Gastrocnemius medialis (tissue), 4 donors: ENCODE measurements around the gene AKAP11. TPM values are rescaled to one million over a fixed set of nuclear protein-coding genes. Genes with fewer than 3 reads are reported as not detected.

ENCODE experiments used
- ATAC-seq, 2 donors: fragments of 150-250 bp; one replicate each; pipeline ENCODE4 v1.9.1; 2016
- DNase-seq, 2 donors: peaks; one replicate each; pipeline ENCODE4 v3.0.0-alpha.2; 2019
- H3K27ac ChIP-seq, 4 donors: fragments of 200-600 bp; sonication (generic); 1 replicate in 1 of 4; 2 replicates in 3 of 4; pipeline ENCODE4 v1.5.1; 2016 to 2018; ENCODE audit warnings: mild to moderate bottlenecking in 2 of 4, moderate library complexity in 1 of 4
- H3K27me3 ChIP-seq, 3 donors: fragments of 200-600 bp; sonication (generic) in 2 of 3; 1 replicate in 1 of 3; 2 replicates in 2 of 3; pipeline versions ENCODE4 v1.5.1 to v1.6.0; 2016 to 2019; ENCODE audit warnings: mild to moderate bottlenecking in 1 of 3, moderate library complexity in 1 of 3
- H3K36me3 ChIP-seq, 2 donors: fragments of 200-600 bp; sonication (generic) in 1 of 2; one replicate each; pipeline ENCODE4 v1.5.1; 2017 to 2018
- H3K4me1 ChIP-seq, 2 donors: fragments of 200-600 bp; sonication (generic) in 1 of 2; one replicate each; pipeline ENCODE4 v1.5.1; 2016 to 2017; ENCODE audit warnings: mild to moderate bottlenecking in 2 of 2
- H3K4me3 ChIP-seq, 4 donors: fragments of 200-600 bp; sonication (generic) in 3 of 4; 1 replicate in 1 of 4; 2 replicates in 3 of 4; pipeline ENCODE4 v1.5.1; 2016 to 2019; ENCODE audit warnings: mild to moderate bottlenecking in 2 of 4
- H3K9me3 ChIP-seq, 3 donors: fragments of 200-600 bp; sonication (generic) in 2 of 3; 1 replicate in 1 of 3; 2 replicates in 2 of 3; pipeline ENCODE4 v1.5.1; 2016 to 2019
- POLR2A ChIP-seq, 2 donors: fragments of 450-650 bp; IDR thresholded peaks; one replicate each; pipeline ENCODE4 v1.6.1; 2017; ENCODE audit warnings: antibody characterized with exemption in 2 of 2, mild to moderate bottlenecking in 2 of 2, moderate library complexity in 2 of 2
- in situ Hi-C, 4 donors: fragments of 200-750 bp; cut with MboI; loops; one replicate each; pipeline versions ENCODE4 v1.15.0 to v1.8.0; 2017; ENCODE audit warnings: low sequenced_read_pairs in 4 of 4
- intact Hi-C: fragments of 100-400 bp; cut with DNase I; formaldehyde crosslinking; loops from one replicate; pipeline ENCODE4 v1.15.1; 2023; ENCODE audit warnings: low total_unique reads
- total RNA-seq, 4 donors: library from RNA; depleted of rRNA; stranded (reverse); fragments of >200 nt; gene quantifications; one replicate each; pipeline versions ENCODE4 v1.1.0 to v1.2.3, GENCODE V29; 2016
- TF ChIP-seq, protein P1 (sequence below), 5 experiments: fragments of 450-650 bp in 3 of 5; fragments of 200-600 bp in 2 of 5; sonication (generic) in 2 of 5; IDR thresholded peaks in 4 of 5; conservative IDR thresholded peaks in 1 of 5; 1 replicate in 4 of 5; 2 replicates in 1 of 5; pipeline ENCODE4 v1.5.1; 2016 to 2019; ENCODE audit warnings: antibody characterized with exemption in 5 of 5, mild to moderate bottlenecking in 3 of 5, moderate library complexity in 3 of 5

AKAP11 gene
- total RNA-seq, 4 donors from 2014 or later, result 7.7 to 12.8 (median 10.4) TPM

DNA sequence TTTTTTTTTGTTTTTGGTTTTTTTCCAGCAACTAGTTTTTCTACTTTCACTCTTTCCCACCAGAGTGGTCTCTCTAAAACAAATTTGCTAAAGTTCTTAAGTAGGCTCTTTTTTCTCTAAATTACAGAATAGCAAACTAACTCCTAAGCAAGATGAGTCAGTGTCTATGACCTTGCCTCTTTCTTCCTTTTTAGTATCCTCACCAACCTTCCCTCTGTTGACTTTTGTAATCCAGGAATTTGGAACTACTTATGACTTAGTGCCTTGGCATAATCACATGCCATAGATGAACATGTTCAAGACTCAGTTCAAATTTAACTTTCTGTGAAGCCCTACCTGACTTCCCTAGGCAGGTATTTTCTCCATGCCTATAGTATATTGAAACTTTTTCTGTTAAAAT lies 32.3 kb upstream of the AKAP11 start:
- H3K36me3 ChIP-seq, result no peaks in the 10 kb centered on the region
- H3K4me1 ChIP-seq, result no peaks in the 10 kb centered on the region
- H3K4me3 ChIP-seq, result no peak overlapping the region
- H3K27me3 ChIP-seq, result no peaks in the 10 kb centered on the region
- intact Hi-C loops (no loop called here), in situ Hi-C loops (no loop called here)
- H3K27ac ChIP-seq, result no peak overlapping the region
- ATAC-seq (no peak), DNase-seq (no peak)
- H3K9me3 ChIP-seq, result no peaks in the 10 kb centered on the region
- TF ChIP-seq, protein P1, sequence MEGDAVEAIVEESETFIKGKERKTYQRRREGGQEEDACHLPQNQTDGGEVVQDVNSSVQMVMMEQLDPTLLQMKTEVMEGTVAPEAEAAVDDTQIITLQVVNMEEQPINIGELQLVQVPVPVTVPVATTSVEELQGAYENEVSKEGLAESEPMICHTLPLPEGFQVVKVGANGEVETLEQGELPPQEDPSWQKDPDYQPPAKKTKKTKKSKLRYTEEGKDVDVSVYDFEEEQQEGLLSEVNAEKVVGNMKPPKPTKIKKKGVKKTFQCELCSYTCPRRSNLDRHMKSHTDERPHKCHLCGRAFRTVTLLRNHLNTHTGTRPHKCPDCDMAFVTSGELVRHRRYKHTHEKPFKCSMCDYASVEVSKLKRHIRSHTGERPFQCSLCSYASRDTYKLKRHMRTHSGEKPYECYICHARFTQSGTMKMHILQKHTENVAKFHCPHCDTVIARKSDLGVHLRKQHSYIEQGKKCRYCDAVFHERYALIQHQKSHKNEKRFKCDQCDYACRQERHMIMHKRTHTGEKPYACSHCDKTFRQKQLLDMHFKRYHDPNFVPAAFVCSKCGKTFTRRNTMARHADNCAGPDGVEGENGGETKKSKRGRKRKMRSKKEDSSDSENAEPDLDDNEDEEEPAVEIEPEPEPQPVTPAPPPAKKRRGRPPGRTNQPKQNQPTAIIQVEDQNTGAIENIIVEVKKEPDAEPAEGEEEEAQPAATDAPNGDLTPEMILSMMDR (IDR thresholded peaks at IDR 0.05 in 4 of 5, conservative IDR thresholded peaks at IDR 0.05 in 1 of 5), result no peak
- TF ChIP-seq POLR2A (IDR thresholded peaks at IDR 0.05), result no peak

DNA sequence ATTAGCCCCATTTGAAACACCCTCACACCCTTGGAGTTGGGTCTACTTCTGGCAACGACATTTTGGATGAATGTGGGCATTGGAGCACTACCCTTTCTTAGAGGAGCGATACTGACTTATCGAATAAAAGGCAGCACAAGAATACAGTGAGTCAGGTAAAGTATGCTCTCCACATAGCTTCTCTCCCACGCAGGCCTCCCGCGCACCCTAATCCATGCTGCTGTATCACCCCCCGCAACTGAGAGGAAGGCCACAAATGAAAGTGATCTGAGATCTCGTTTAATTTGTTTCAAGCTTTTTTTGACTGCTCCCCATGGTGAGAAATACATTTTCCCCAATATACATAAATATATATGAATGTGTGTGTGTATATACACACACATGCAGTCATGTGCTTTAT lies 25.4 kb upstream of the AKAP11 start:
- no peak for ATAC-seq
- no peaks in the 10 kb centered on the region for H3K4me1 ChIP-seq
- TF ChIP-seq, protein P1 (IDR thresholded peaks at IDR 0.05 in 4 of 5, conservative IDR thresholded peaks at IDR 0.05 in 1 of 5), result no peak
- TF ChIP-seq POLR2A (IDR thresholded peaks at IDR 0.05), result no peak
- intact Hi-C loops (no loop called here), in situ Hi-C loops (no loop called here)
- no peak overlapping the region for H3K4me3 ChIP-seq
- no peaks in the 10 kb centered on the region for H3K27me3 ChIP-seq
- H3K9me3 ChIP-seq, result no peaks in the 10 kb centered on the region
- H3K27ac ChIP-seq, result no peak overlapping the region
- DNase-seq, result no peak
- no peaks in the 10 kb centered on the region for H3K36me3 ChIP-seq

DNA sequence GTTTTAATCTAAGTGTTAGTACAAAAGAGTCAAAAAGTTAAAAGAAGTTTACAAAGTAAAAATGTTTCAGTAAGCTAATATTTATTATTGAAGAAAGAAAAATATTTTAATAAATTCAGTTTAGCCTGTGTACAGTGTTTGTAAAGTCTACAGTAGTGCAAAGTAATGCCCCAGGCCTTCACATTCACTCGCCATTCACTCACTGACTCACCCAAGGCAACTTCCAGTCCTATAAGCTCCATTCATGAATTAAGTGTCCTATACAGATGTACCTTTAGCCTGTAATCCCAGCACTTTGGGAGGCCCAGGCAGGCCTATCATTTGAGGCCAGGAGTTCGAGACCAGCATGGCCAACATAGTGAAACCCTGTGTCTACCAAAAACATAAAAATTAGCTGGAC lies 24.1 kb upstream of the AKAP11 start:
- TF ChIP-seq POLR2A (IDR thresholded peaks at IDR 0.05), result no peak
- TF ChIP-seq, protein P1 (IDR thresholded peaks at IDR 0.05 in 4 of 5, conservative IDR thresholded peaks at IDR 0.05 in 1 of 5), result no peak
- H3K27me3 ChIP-seq, result no peaks in the 10 kb centered on the region
- H3K27ac ChIP-seq, result no peak overlapping the region
- H3K4me3 ChIP-seq, result no peak overlapping the region
- intact Hi-C loops, result no loop called here
- H3K36me3 ChIP-seq, result no peaks in the 10 kb centered on the region
- H3K4me1 ChIP-seq, result no peaks in the 10 kb centered on the region
- in situ Hi-C loops, result no loop called here
- DNase-seq, result no peak
- no peaks in the 10 kb centered on the region for H3K9me3 ChIP-seq
- ATAC-seq, result no peak

DNA sequence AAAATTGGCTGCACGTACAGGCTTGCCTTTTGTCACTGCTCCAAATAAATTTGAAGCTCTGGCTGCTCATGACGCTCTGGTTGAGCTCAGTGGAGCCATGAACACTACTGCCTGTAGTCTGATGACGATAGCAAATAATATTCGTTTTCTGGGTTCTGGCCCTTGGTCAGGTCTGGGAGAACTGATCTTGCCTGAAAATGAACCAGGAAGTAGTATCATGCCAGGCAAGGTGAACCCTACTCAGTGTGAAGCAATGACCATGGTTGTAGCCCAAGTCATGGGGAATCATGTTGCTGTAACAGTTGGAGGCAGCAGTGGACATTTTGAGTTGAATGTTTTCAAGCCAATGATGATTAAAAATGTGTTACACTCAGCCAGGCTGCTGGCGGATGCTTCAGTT lies 16.1 kb upstream of the AKAP11 start:
- H3K36me3 ChIP-seq, result no peaks in the 10 kb centered on the region
- no peak for TF ChIP-seq POLR2A (IDR thresholded peaks at IDR 0.05)
- TF ChIP-seq, protein P1 (IDR thresholded peaks at IDR 0.05 in 4 of 5, conservative IDR thresholded peaks at IDR 0.05 in 1 of 5), result no peak
- ATAC-seq, result no peak

DNA sequence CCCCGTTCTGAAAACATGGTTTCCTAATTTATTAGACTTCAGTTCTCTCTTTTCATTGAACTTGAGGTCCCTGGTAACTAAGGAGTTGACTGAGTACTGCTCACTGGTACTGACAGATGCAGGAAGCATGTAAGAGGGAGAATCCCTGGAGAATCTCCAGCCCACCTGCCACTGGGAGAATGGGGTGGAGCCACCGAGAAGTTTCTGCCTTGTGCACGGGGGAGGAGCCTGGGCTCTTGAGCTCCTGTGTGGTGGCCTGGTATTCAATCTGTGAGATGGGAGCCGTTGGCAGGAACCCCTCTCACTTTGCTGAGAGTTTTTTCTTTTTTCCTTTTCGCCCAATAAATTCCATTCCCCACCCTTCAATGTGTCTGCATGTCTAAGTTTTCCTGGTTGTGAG lies 13.2 kb upstream of the AKAP11 start:
- TF ChIP-seq, protein P1 (IDR thresholded peaks at IDR 0.05 in 4 of 5, conservative IDR thresholded peaks at IDR 0.05 in 1 of 5), result no peak
- no peak for TF ChIP-seq POLR2A (IDR thresholded peaks at IDR 0.05)
- DNase-seq (no peak), ATAC-seq (no peak)
- intact Hi-C loops (no loop called here), in situ Hi-C loops (no loop called here)
- Histone ChIP-seq H3K36me3 (no peaks in the 10 kb centered on the region), H3K27ac (no peak overlapping the region), H3K4me1 (no peaks in the 10 kb centered on the region), H3K27me3 (no peaks in the 10 kb centered on the region), H3K9me3 (no peaks in the 10 kb centered on the region), H3K4me3 (no peak overlapping the region)

More for the DNA sequence above, 16.1 kb upstream of the AKAP11 start:
- intact Hi-C loops, result no loop called here
- in situ Hi-C loops, result no loop called here
- Histone ChIP-seq H3K27me3 (no peaks in the 10 kb centered on the region), H3K4me3 (no peak overlapping the region), H3K27ac (no peak overlapping the region), H3K9me3 (no peaks in the 10 kb centered on the region), H3K4me1 (no peaks in the 10 kb centered on the region)
- no peak for DNase-seq
